Esophagus (tissue), 2 donors: ENCODE measurements around the gene LRFN4. TPM values are rescaled to one million over a fixed set of nuclear protein-coding genes. Genes with fewer than 3 reads are reported as not detected.

Source experiments
- H3K27ac ChIP-seq, 2 donors: one replicate each; pipeline ENCODE4 v1.5.1; 2013; ENCODE audit warnings: low read depth in 2 of 2, mild to moderate bottlenecking in 2 of 2, inconsistent platforms in 1 of 2, low read length in 1 of 2, moderate library complexity in 1 of 2
- H3K27me3 ChIP-seq, 2 donors: one replicate each; pipeline ENCODE4 v1.6.1; 2013; ENCODE audit warnings: low read length in 2 of 2, control low read depth in 1 of 2, mild to moderate bottlenecking in 1 of 2; ENCODE audit not compliant: insufficient read depth in 2 of 2, control insufficient read depth in 1 of 2
- H3K36me3 ChIP-seq, 2 donors: one replicate each; pipeline ENCODE4 v1.6.1; 2013; ENCODE audit warnings: low read length in 1 of 2; ENCODE audit not compliant: control insufficient read depth in 2 of 2, insufficient read depth in 2 of 2
- H3K4me1 ChIP-seq, 2 donors: one replicate each; pipeline ENCODE4 v1.6.1; 2013; ENCODE audit warnings: low read length in 1 of 2; ENCODE audit not compliant: control insufficient read depth in 2 of 2, insufficient read depth in 2 of 2
- H3K4me3 ChIP-seq, 2 donors: one replicate each; pipeline ENCODE4 v1.5.1; 2013; ENCODE audit warnings: low read length in 2 of 2, mild to moderate bottlenecking in 2 of 2, low read depth in 1 of 2, moderate library complexity in 1 of 2
- H3K9me3 ChIP-seq, 2 donors: one replicate each; pipeline ENCODE4 v1.6.1; 2013; ENCODE audit warnings: mild to moderate bottlenecking in 2 of 2, low read depth in 1 of 2, low read length in 1 of 2, moderate library complexity in 1 of 2; ENCODE audit not compliant: control insufficient read depth in 2 of 2, insufficient read depth in 1 of 2
- WGBS, 2 donors: extraction: QIAGEN DNeasy Blood & Tissue Kit; methylation state at CpG; one replicate each; pipeline ENCODE4 v1.1.7; 2013; 5-methylcytosine and 5-hydroxymethylcytosine counted together
- polyA plus RNA-seq, 2 donors: library from polyadenylated mRNA; stranded (reverse); fragments of 200-250 nt; gene quantifications; one replicate each; pipeline ENCODE4 v1.2.3, GENCODE V29; 2013
- donor health status: healthy with polysubstance abuse.
- donor health status: Bipolar disorder and iron deficiency.

LRFN4 gene
- polyA plus RNA-seq, 2 donors = 5.4 to 9.3 TPM

DNA sequence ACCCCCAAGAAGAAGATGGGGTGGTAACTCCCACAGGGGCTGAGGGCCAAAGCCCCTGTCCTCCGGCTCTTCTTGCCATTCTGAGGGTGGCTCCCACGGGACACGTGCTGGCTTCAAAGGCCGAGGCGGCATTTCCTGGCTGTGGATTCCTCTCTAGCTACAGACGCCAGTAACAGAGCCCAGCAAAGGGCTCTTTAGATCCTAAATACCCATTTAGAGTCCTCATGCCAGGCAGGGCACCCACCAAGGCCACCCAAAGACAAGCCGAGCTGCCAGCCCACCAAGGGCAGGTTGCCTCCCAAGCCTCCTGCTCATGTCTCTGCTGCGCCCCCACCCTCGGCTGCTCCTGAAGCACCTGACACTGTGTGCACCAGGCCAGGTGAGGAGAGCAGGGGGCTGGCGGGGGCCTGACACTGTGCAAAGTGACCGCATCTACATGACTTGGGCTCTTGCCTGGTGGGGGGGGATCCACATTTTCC lies 5.7 kb downstream of the LRFN4 start:
- Histone ChIP-seq H3K27me3 (no peaks in the 10 kb centered on the region), H3K27ac (no peak overlapping the region), H3K4me3 (no peak overlapping the region), H3K4me1 (peaks cover 10 to 16% of the 10 kb centered on the region in 2 donors), H3K9me3 (no peaks in the 10 kb centered on the region), H3K36me3 (peaks cover 0 to 13% of the 10 kb centered on the region in 2 donors)
- 89 to 92% methylated on average over 11 of the region's 11 CpGs for WGBS, 2 donors

DNA sequence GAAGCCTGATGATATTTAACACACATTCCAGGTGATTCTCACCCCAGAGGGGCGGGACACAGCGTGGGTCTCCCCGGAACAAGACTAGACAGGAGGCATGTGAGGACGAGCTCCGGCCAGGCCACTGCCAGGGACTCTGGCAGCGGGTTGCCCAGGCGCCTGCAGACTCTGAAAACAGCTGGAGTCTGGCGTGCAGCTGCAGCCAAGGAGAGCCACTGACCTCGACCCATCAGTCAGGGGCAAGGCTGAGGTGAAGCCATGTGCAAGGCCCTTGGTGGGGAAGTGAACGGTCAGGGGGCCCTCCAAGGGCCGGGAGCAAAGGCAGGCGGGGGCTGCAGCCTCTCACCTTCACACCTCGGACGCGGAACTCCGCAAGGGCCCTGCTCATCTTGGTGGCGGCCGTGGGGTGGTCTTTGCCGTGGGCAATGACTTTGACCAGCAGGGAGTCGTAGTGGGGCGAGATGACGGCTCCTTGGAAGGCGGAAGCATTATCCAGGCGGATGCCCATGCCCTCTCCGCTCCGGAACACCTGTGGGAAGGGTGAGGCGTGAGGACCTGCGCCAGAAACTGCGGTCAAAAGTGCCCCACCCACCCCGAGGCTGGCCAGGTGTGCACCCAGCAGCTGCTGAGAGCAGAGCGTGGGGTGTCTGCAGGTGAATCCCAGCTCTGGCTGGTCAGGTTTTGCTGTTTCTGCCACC lies 6.7 kb downstream of the LRFN4 start:
- Histone ChIP-seq H3K4me1 (peaks cover 10 to 16% of the 10 kb centered on the region in 2 donors), H3K36me3 (peaks cover 0 to 13% of the 10 kb centered on the region in 2 donors), H3K4me3 (no peak overlapping the region), H3K27me3 (no peaks in the 10 kb centered on the region), H3K9me3 (no peaks in the 10 kb centered on the region), H3K27ac (peak overlapping the region; percentile 16 to 17)
- WGBS, 2 donors = 55 to 70% methylated on average over 31 of the region's 31 CpGs

DNA sequence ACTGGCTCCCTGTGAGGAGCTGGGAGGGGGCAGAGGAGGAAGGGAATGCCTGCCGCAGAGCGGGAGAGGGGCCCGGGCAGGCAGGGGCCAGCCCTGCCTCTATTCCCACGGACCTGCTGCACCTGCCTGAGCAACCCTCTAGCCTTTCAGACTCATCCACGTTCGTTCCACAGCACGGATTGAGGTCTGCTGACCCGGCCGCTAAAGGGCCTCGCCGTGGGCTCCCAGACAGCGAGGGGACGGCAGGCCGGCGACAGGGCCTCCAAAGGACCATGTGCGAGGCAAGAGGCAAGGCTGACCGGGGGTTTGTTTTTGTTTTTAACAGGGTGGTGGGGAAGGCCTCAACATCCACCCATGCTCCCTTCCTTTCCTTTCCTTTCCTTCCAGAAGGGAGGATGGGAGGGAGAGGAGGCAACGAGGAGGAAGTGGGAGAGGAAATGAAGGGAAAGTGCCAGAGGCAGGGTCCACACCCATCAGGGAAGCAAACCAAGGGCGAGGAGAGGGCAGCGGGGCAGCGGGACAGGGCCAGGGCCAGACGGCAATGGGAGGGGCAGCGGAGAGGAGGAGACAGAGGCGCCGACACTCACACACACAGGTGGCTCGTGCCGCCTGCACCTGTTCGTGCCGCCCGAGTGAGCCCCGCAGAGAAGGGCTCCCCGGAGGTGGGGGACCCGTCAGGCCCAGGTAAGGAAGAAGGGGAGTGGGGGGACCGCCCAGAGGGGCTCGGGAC lies 7.5 kb downstream of the LRFN4 start:
- H3K27ac ChIP-seq = peak overlapping the region in 1 of 2 donors; percentile 17
- H3K9me3 ChIP-seq = no peaks in the 10 kb centered on the region
- no peak overlapping the region for H3K4me3 ChIP-seq
- peaks cover 10 to 12% of the 10 kb centered on the region in 2 donors for H3K4me1 ChIP-seq
- no peaks in the 10 kb centered on the region for H3K27me3 ChIP-seq
- peaks cover 0 to 12% of the 10 kb centered on the region in 2 donors for H3K36me3 ChIP-seq
- WGBS, 2 donors = 67 to 71% methylated on average over 35 of the region's 35 CpGs

DNA sequence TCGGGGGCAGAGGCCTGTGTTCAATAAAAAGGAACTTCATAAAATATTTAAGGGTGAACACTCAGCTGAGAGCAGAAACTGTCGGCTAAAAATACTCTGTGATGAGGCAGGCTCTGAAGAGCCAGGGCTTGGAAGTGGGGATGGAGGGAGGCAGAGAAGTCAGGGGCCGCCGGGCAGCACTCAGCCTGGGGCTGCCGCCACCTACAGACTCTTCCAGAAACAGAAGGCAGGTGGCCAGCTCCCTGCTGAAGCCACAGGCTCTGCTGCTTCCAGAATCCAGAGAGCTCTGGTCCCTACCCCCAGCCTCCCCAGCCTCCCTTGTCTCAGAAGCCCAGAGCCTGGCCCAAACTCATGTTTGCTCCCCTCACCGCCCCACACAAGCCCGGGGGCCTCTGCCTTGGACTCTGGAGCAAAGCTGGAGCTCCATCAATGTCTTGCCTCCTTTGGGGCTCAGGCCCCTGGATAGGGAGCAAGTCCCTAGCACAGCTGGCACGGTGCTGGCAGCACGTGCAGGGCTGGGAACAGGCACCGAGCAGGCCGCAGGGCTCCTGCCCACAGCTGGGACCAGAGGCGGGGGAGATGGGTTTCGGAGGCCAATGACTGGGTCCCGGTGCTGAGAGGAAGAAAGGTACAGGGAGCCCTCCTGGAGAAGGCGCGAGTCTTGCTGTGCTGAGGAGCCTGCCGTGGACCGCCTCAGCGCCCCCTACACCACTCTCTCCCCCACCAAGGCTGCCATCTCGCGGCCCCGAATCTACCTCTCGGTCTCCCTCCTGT lies 8.2 kb downstream of the LRFN4 start:
- H3K4me1 ChIP-seq = peaks cover 10 to 12% of the 10 kb centered on the region in 2 donors
- no peaks in the 10 kb centered on the region for H3K27me3 ChIP-seq
- 86 to 87% methylated on average over 20 to 23 of the region's 23 CpGs for WGBS, 2 donors
- no peak overlapping the region for H3K27ac ChIP-seq
- H3K9me3 ChIP-seq = no peaks in the 10 kb centered on the region
- H3K4me3 ChIP-seq = no peak overlapping the region
- peaks cover 0 to 11% of the 10 kb centered on the region in 2 donors for H3K36me3 ChIP-seq

DNA sequence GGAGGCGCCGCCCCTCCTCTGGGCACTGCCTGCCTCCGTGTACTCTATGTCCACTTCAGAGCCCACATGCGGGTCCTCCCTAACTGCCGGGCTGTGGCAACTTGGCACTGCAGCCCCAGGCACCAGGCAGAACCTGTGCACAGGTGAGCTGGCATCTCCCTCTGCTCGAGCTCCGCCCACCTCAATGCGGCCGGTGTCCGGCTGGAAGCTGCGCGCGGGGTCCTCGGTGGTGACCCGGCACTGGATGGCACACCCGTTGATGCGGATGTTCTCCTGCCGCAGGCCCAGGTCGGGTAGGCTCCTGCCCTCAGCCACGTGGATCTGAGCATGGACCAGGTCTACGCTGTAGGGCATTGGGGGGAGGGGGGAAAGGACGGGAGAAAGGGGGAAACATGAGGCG lies 9.1 kb downstream of the LRFN4 start:
- H3K27me3 ChIP-seq = no peaks in the 10 kb centered on the region
- 93 to 94% methylated on average over 21 to 23 of the region's 23 CpGs for WGBS, 2 donors
- H3K36me3 ChIP-seq = peaks cover 0 to 15% of the 10 kb centered on the region in 2 donors
- no peak overlapping the region for H3K27ac ChIP-seq
- no peaks in the 10 kb centered on the region for H3K9me3 ChIP-seq
- H3K4me1 ChIP-seq = peaks cover 10 to 12% of the 10 kb centered on the region in 2 donors
- no peak overlapping the region for H3K4me3 ChIP-seq

DNA sequence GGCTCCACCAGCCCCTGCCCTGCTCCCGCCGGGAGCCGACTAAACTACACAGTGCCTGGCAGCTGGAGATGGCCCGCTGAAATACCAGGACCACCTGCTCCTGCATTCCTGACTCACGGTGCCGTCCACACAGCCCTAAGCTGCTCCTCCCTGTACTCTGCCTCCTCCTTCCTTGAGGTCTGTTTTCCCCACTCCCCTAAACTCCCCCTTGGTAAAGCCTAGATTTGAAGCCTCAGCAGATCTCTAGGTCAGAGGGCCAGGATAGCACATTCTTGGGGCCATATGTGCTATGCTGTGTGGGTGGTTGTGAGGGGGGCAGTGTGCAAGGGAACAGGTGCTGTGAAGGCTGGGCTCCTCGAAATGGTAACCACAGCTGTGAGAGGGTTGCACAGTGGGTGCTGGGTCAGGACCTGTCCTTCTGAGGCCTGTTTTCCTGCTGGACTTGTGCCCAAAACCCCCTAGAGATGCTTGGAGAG lies 9.7 kb downstream of the LRFN4 start:
- 83 to 88% methylated on average over 7 of the region's 7 CpGs for WGBS, 2 donors
- H3K36me3 ChIP-seq = peaks cover 0 to 16% of the 10 kb centered on the region in 2 donors

DNA sequence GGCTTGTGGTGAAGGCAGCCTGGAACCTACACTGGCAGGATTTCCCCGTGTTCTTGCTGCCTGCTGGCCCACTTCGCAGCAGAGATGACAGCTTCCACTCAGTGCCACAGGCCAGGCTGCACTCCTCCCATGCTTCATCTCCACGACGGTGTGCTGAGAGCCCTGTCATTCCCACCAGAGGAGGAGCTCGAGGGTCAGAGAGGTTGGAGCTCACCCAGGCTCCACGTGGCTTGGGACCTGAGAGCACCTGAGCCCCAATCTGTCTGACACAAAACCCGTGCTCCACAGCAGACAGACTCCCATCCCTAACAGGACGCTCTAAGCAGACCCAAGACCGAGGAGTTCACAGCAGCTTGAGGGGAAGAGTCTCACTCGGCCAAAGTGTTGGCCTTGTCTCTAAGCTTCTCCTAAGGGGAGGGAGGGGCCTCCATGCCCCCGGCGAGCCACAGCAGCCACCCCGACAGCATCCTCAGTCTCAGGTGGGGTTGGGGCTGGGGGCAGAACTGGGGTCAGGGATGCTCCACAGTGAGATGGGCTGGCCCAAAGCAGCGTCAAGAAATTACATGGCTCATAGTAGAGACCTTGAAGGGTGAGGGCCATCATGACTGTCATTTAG lies 10.7 kb downstream of the LRFN4 start:
- Histone ChIP-seq H3K27me3 (no peaks in the 10 kb centered on the region), H3K36me3 (peaks cover 0 to 14% of the 10 kb centered on the region in 2 donors)
- WGBS, 2 donors = 75 to 85% methylated on average over 14 of the region's 14 CpGs

More for the DNA sequence above, 9.7 kb downstream of the LRFN4 start:
- Histone ChIP-seq H3K27ac (no peak overlapping the region), H3K27me3 (no peaks in the 10 kb centered on the region), H3K4me3 (no peak overlapping the region), H3K9me3 (no peaks in the 10 kb centered on the region), H3K4me1 (peaks cover 10 to 12% of the 10 kb centered on the region in 2 donors)

DNA sequence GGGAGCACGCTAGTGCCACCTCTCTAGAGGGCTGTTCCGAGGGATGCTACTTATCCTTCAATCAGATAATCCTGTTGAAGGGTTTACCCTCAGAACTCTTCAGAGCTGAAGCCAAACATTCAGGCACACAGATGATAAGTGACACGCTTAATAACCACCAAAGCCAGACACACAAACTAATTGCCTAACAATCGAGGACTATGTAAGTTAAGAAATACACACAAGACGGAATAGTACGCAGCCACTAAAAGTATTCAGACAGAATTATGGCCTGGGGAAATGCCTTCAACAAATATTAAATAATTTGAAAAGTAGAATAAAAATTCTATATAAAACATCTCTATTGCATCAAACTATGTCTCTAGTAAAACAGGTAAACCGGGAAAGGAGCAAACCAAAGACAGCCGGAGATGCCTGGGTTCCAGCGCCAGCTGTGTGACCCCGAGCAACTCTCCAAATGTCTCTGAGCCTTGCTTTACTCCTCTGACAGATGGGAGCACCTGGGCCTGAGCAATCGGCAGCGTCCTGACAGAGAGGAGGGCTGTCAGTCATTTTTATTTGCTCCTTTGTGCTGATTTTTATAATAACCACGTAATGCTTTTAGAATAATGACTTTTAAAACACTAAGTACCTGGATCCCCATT lies 11.3 kb downstream of the LRFN4 start:
- no peaks in the 10 kb centered on the region for H3K27me3 ChIP-seq
- no peaks in the 10 kb centered on the region for H3K9me3 ChIP-seq
- no peak overlapping the region for H3K4me3 ChIP-seq
- peaks cover 10 to 12% of the 10 kb centered on the region in 2 donors for H3K4me1 ChIP-seq
- WGBS, 2 donors = 90 to 96% methylated on average over 13 of the region's 13 CpGs
- peaks cover 0 to 14% of the 10 kb centered on the region in 2 donors for H3K36me3 ChIP-seq
- no peak overlapping the region for H3K27ac ChIP-seq

More for the DNA sequence above, 10.7 kb downstream of the LRFN4 start:
- H3K4me1 ChIP-seq = peaks cover 10 to 12% of the 10 kb centered on the region in 2 donors
- H3K4me3 ChIP-seq = no peak overlapping the region
- no peaks in the 10 kb centered on the region for H3K9me3 ChIP-seq
- no peak overlapping the region for H3K27ac ChIP-seq
